GM12865 (cell line): Measurements from ENCODE around the gene DYNC2H1.

Experiments
- DNase-seq: peaks from one replicate; pipeline ENCODE4 v3.0.0; 2010; ENCODE audit warnings: low read depth
- H3K4me3 ChIP-seq: 2 replicates; pipeline ENCODE4 v1.5.1; 2011; ENCODE audit warnings: mild to moderate bottlenecking, low read depth, low read length, control low read depth
- CTCF ChIP-seq: IDR thresholded peaks from 2 replicates; pipeline ENCODE4 v1.5.1; 2011; ENCODE audit warnings: low read length, control low read depth, low read depth, inconsistent platforms; ENCODE audit not compliant: insufficient read depth; ENCODE audit errors: missing control alignments

DYNC2H1 gene

GRCh38 chr11:103450241-103450640 lies 341.0 kb downstream of the DYNC2H1 start:
- no peak for DNase-seq
- no peak overlapping the region for H3K4me3 ChIP-seq
- TF ChIP-seq CTCF: no peak

GRCh38 chr11:103453126-103453525 lies 343.9 kb downstream of the DYNC2H1 start:
- TF ChIP-seq CTCF: no peak
- no peak for DNase-seq
- H3K4me3 ChIP-seq: no peak overlapping the region

GRCh38 chr11:103453915-103454709 lies 344.9 kb downstream of the DYNC2H1 start:
- no peak for DNase-seq
- no peak overlapping the region for H3K4me3 ChIP-seq
- TF ChIP-seq CTCF: no peak

GRCh38 chr11:103464420-103464819 lies 355.2 kb downstream of the DYNC2H1 start:
- no peak for TF ChIP-seq CTCF
- DNase-seq: no peak
- H3K4me3 ChIP-seq: no peak overlapping the region

- no peak for TF ChIP-seq CTCF
- H3K4me3 ChIP-seq: no peak overlapping the region
- DNase-seq: no peak
Measured at GRCh38 chr11:103465555-103466140, 356.4 kb downstream of the DYNC2H1 start.

GRCh38 chr11:103471546-103471945 lies 362.3 kb downstream of the DYNC2H1 start:
- TF ChIP-seq CTCF: no peak
- no peak overlapping the region for H3K4me3 ChIP-seq
- DNase-seq: no peak
